GM18873 (cell line): ENCODE data around the gene NEDD4L.
"Not testable (repeated sequence)": the region's sequence is repeated elsewhere in the genome, so short reads cannot be mapped to it uniquely, and the experiment has no call there.

ENCODE experiments used
- ATAC-seq: cut with Tn5 transposase; IDR thresholded peaks from one replicate; pipeline ENCODE4 v1.9.1; 2021; ENCODE audit warnings: mild to moderate bottlenecking, moderate library complexity, moderate number of reproducible peaks; ENCODE audit not compliant: unreplicated experiment, low FRiP score

NEDD4L gene

GRCh38 chr18:58144671-58145285 is 100.8 kb downstream of the NEDD4L start:
- no peak for ATAC-seq

GRCh38 chr18:58146099-58146498 is 102.1 kb downstream of the NEDD4L start:
- no peak for ATAC-seq

GRCh38 chr18:58148954-58149471 is 105.0 kb downstream of the NEDD4L start:
- ATAC-seq, result peak; percentile 81

- no peak for ATAC-seq
Measured at GRCh38 chr18:58150772-58151171, 106.7 kb downstream of the NEDD4L start.

- no peak for ATAC-seq
Measured at GRCh38 chr18:58152216-58152615, 108.2 kb downstream of the NEDD4L start.

GRCh38 chr18:58152891-58153290 is 108.9 kb downstream of the NEDD4L start:
- no peak for ATAC-seq

GRCh38 chr18:58156516-58156915 is 112.5 kb downstream of the NEDD4L start:
- ATAC-seq, result no peak

- ATAC-seq, result no peak
Measured at GRCh38 chr18:58157237-58157636, 113.2 kb downstream of the NEDD4L start.

GRCh38 chr18:58158008-58158407 is 114.0 kb downstream of the NEDD4L start:
- no peak for ATAC-seq

- no peak for ATAC-seq
Measured at GRCh38 chr18:58158459-58158858, 114.4 kb downstream of the NEDD4L start.

GRCh38 chr18:58161659-58162058 is 117.6 kb downstream of the NEDD4L start:
- ATAC-seq, result no peak

- ATAC-seq, result no peak
Measured at GRCh38 chr18:58162127-58162526, 118.1 kb downstream of the NEDD4L start.

GRCh38 chr18:58163004-58163590 is 119.1 kb downstream of the NEDD4L start:
- no peak for ATAC-seq

- no peak for ATAC-seq
Measured at GRCh38 chr18:58166278-58166844, 122.3 kb downstream of the NEDD4L start.

GRCh38 chr18:58167073-58167472 is 123.0 kb downstream of the NEDD4L start:
- ATAC-seq, result no peak

- no peak for ATAC-seq
Measured at GRCh38 chr18:58168221-58168620, 124.2 kb downstream of the NEDD4L start.

GRCh38 chr18:58168993-58169392 is 125.0 kb downstream of the NEDD4L start:
- ATAC-seq, result no peak

GRCh38 chr18:58169472-58169871 is 125.4 kb downstream of the NEDD4L start:
- no peak for ATAC-seq

GRCh38 chr18:58170036-58170435 is 126.0 kb downstream of the NEDD4L start:
- ATAC-seq, result not testable (repeated sequence)

- no peak for ATAC-seq
Measured at GRCh38 chr18:58172031-58172430, 128.0 kb downstream of the NEDD4L start.

- no peak for ATAC-seq
Measured at GRCh38 chr18:58174285-58174684, 130.3 kb downstream of the NEDD4L start.
